GM12892 (cell line): ENCODE data around the gene MB.

Experiments used
- POLR2A ChIP-seq: IDR thresholded peaks from 2 replicates; pipeline ENCODE4 v1.6.1; 2011; ENCODE audit warnings: low read depth, low read length, control low read depth
- POLR2AphosphoS5 ChIP-seq: IDR thresholded peaks from 2 replicates; pipeline ENCODE4 v1.6.1; 2011; ENCODE audit warnings: low read depth, low read length, control low read depth

DNA sequence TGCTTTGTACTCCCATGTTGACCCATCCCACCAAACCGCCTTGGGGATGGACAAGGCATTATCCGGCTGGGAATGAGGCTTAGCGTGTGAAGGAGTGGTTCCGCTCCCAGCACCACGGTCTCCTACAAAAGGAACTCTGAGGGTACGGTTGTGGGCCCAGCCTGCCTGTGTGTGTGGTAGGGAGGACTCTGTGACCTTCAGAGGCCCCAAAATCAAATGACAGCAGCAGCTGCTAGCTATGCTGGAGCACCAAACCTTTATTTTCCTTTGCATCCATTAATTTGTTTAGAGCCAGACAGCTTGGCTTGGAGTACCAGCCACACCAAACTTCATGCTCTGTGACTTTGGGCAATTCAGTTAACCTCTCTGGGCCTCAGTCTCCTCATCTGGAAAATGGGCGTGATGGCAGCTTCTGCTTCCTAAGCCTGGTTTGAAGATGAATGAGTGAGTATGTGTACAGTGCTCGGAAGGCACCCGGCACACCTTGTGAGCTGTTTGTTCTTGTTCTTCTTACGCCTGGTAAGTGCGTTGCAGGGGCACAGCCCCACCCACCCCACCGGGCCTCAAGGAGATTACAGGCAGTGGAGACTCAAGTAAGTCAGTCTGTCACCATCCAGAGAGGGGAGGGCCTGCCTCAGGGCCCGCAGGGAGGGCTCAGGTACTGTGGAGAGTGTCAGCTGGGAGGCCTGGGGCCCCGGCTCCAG lies 25.3 kb downstream of the MB start:
- no peak for TF ChIP-seq POLR2A
- TF ChIP-seq POLR2AphosphoS5, result no peak
